Tibial nerve (tissue), 4 donors: ENCODE results near the gene EVC2.
A peak's percentile ranks its signal among the peaks of the same experiment; 100 is the strongest.

ENCODE experiments used
- CTCF ChIP-seq, 5 experiments: fragments of 200-600 bp in 3 of 5; fragments of 450-650 bp in 2 of 5; sonication (generic) in 3 of 5; IDR thresholded peaks; one replicate each; pipeline ENCODE4 v1.5.1; 2016 to 2019; ENCODE audit warnings: antibody characterized with exemption in 5 of 5, mild to moderate bottlenecking in 3 of 5, moderate library complexity in 2 of 5
- EP300 ChIP-seq, 2 donors: sonication (generic); formaldehyde crosslinking; IDR thresholded peaks; one replicate each; pipeline ENCODE4 v1.6.1; 2017; ENCODE audit warnings: antibody characterized with exemption in 2 of 2, mild to moderate bottlenecking in 1 of 2
- POLR2A ChIP-seq, 2 donors: fragments of 450-650 bp; IDR thresholded peaks; one replicate each; pipeline ENCODE4 v1.6.1; 2017; ENCODE audit warnings: antibody characterized with exemption in 2 of 2, mild to moderate bottlenecking in 2 of 2, moderate library complexity in 2 of 2

GRCh38 chr4:5711479-5712184 lies 3.3 kb upstream of the EVC2 start:
- TF ChIP-seq CTCF (IDR thresholded peaks at IDR 0.05): no peak
- no peak for TF ChIP-seq POLR2A (IDR thresholded peaks at IDR 0.05)
- peak in 1 of 2 donors; percentile 11 for TF ChIP-seq EP300 (IDR thresholded peaks at IDR 0.05)
